Coronary artery (tissue), 2 donors: ENCODE measurements around the gene AGPAT3.

Experiments used
- DNase-seq: peaks from one replicate; pipeline ENCODE4 v3.0.0-alpha.2; 2017; ENCODE audit warnings: low spot score
- H3K27ac ChIP-seq, 2 donors: fragments of 200-600 bp; sonication (generic); one replicate each; pipeline ENCODE4 v1.5.1; 2016 to 2019
- H3K4me3 ChIP-seq: fragments of 200-600 bp; sonication (generic); 2 replicates; pipeline ENCODE4 v1.5.1; 2016; ENCODE audit warnings: mild to moderate bottlenecking, moderate library complexity
- CTCF ChIP-seq: fragments of 200-600 bp; sonication (generic); IDR thresholded peaks from one replicate; pipeline ENCODE4 v1.5.1; 2019; ENCODE audit warnings: antibody characterized with exemption

AGPAT3 gene

DNA sequence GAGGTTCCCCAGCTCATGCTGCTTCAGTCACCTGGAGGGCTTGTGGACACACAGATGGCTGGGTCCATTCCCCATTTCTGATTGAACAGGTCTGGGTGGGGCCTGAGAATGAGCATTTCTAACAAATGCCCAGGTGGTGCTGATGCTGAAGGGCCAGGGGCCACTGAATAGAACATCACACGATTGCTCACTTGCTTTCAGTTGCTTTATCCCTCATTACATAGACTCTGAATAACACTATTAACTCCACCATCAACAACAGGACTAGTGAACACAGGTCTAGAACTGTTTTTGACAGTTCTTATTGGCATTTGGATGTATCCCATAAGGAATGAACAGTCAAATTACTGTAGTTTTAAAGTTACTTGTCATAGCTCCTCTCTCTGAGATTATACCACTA, 159.2 kb downstream of the AGPAT3 start:
- TF ChIP-seq CTCF = no peak
- Histone ChIP-seq H3K27ac (no peak overlapping the region), H3K4me3 (no peak overlapping the region)
- DNase-seq = peak; percentile 24

DNA sequence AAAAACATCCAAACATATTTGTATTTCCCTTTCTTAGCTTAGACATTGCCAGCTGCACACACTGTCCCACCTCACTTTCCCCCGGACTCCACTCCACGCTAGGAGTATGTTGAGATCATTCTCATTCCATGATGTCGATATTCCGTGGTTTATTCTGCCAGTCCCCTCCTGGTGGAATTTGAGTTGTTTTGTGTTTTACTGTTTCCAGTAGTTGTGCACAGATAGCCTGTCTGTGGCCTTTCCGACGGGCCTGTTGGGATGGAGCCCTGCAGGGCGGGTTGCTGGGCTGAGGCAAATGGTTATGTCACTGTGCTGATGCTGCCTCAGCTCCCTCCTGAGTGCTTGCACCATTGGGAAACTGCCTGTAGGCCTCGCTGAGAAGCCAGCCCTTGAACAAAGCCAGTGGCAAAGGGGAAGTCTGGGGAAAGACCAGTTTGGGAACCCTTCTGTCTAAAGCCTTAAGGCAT, 159.9 kb downstream of the AGPAT3 start:
- no peak for TF ChIP-seq CTCF
- H3K4me3 ChIP-seq = peak overlapping the region; percentile 3
- H3K27ac ChIP-seq = peak overlapping the region; percentile 7 to 71
- peak; percentile 86 for DNase-seq

- no peak for TF ChIP-seq CTCF
- DNase-seq = no peak
- Histone ChIP-seq H3K27ac (no peak overlapping the region), H3K4me3 (no peak overlapping the region)
These were observed 162.7 kb downstream of the AGPAT3 start for GRCh38 chr21:44027607-44028286.

DNA sequence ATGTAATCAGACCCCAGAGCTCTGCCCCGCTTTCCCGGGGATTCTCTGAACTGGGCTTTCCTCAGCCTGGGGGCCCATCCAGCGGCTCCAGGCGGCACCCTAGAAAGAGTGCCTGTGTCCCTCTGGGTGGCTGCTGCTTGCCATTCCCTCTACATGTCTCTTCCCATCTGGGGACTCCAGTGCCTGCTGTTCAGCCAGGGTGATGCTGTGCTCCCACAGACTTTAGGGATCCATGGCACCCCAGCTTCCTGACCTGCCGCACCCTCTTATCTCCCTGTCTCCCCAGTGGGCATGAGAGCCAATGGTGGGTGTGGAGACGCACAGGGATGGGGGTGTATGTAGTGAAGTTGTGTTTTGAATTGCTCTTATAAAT, 163.2 kb downstream of the AGPAT3 start:
- no peak overlapping the region for H3K27ac ChIP-seq
- TF ChIP-seq CTCF = no peak
- no peak for DNase-seq

DNA sequence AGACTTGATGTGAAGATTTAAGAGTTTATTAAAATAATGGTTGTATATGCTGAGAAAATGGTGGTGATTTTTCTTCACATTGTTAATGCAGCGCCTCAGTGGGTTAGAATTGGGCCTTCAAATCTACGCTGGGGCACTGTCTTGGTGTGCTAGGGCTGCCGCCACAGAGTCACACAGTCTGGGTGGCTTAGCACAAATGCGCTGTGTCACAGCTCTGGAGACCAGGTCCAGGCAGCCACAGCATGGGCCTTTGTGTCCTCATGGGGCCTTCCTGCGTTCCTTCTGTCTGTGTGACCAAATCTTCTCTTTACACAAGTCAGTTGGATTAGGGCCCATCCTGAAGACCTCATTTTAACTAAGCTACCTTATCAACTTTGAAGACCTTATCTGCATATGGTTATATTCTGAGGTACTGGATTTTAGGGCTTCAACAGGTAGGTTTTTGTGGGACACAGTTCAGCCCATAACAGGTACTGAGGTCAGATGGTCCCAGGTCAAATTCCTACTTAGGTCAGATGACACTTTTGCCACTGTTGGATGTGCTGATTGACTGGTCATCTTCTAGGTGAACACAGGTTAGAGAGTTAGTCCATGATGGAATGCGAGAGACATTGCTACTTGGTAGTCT, 164.6 kb downstream of the AGPAT3 start:
- TF ChIP-seq CTCF = no peak
- Histone ChIP-seq H3K27ac (no peak overlapping the region), H3K4me3 (no peak overlapping the region)
- no peak for DNase-seq

More for the DNA sequence above, 163.2 kb downstream of the AGPAT3 start:
- H3K4me3 ChIP-seq = no peak overlapping the region

DNA sequence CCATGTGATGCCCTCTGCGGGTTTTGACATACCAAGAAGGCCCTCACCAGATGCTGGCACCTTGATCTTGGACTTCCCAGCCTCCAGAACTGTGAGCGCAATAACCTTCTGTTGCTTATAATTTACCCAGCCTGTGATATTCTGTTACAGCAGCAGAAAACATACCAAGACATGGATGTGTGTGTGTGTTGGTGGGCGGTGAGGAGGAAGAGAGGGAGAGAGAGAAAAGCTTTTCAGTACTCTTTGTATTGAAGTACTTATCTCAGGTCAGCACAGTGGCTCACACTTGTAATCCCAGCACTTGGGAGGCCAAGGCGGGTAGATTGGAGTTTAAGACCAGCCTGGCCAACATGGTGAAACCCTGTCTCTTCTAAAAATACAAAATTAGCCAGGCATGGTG, 170.2 kb downstream of the AGPAT3 start:
- H3K27ac ChIP-seq = no peak overlapping the region

More for the DNA sequence above, 170.2 kb downstream of the AGPAT3 start:
- no peak overlapping the region for H3K4me3 ChIP-seq
- DNase-seq = no peak
- TF ChIP-seq CTCF = no peak
